Activated CD4-positive, alpha-beta T cell treated with anti-CD3 and anti-CD28 coated beads, Interleukin-2, amount 50 U/mL, for 4 hours (primary cell): ENCODE measurements around the gene C1QL4.
"Not testable (repeated sequence)": the region's sequence is repeated elsewhere in the genome, so short reads cannot be mapped to it uniquely, and the experiment has no call there.

Experiments used
- DNase-seq, 2 experiments: peaks; one replicate each; pipeline ENCODE4 v3.0.0-alpha.2; 2020

C1QL4 gene

GRCh38 chr12:49332891-49333371 lies 4.1 kb downstream of the C1QL4 start:
- no peak for DNase-seq

DNA sequence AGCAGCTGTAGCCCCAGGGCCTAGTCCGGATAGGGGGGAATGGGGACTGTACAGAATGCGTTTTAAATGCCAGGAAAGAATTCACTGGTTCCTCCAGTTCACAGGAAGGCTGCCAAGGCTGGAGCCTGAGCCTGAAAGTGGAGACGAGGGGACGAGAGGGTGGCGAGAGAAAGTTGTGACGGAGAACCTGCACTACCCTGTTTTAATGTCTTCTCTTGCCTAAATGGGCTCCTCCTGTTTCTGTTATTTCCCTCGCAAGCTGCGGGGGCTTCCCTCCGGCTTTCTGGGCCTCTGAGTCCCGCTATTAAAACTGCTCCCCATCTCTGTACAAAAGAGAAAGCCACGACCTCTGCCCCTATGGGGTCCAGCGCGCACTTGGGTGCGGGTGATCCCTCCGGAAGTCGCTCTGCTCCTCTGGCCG lies 4.5 kb downstream of the C1QL4 start:
- no peak for DNase-seq

GRCh38 chr12:49331380-49332222 lies 5.4 kb downstream of the C1QL4 start:
- no peak for DNase-seq

DNA sequence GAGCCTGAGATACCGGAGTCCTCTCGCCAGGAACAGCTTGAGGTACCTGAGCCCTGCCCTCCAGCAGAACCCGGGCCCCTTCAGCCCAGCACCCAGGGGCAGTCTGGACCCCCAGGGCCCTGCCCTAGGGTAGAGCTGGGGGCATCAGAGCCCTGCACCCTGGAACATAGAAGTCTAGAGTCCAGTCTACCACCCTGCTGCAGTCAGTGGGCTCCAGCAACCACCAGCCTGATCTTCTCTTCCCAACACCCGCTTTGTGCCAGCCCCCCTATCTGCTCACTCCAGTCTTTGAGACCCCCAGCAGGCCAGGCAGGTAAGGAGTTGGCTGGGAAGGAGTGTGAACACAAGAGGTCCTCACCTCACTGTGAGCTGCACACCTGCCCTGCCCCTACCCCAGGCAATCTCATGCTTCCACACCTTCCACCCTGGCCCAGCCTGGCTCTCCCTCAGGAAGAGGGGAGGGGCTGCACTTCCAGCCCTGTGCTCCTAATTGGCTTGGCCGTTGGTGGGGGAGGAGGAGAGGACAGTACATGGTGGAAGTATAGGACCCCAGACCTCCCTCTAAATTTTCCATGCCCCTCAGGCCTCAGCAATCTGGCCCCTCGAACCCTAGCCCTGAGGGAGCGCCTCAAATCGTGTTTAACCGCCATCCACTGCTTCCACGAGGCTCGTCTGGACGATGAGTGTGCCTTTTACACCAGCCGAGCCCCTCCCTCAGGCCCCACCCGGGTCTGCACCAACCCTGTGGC lies 6.2 kb downstream of the C1QL4 start:
- DNase-seq = no peak

DNA sequence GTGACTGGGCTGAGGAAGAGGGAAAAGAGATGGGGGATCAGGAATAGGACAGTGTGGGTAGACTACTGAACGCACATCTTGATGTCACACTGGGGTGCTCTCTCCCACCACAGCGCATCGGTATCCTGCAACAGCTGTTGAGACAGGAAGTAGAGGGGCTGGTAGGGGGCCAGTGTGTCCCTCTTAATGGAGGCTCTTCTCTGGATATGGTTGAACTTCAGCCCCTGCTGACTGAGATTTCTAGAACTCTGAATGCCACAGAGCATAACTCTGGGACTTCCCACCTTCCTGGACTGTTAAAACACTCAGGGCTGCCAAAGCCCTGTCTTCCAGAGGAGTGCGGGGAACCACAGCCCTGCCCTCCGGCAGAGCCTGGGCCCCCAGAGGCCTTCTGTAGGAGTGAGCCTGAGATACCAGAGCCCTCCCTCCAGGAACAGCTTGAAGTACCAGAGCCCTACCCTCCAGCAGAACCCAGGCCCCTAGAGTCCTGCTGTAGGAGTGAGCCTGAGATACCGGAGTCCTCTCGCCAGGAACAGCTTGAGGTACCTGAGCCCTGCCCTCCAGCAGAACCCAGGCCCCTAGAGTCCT lies 6.9 kb downstream of the C1QL4 start:
- DNase-seq = no peak

GRCh38 chr12:49328816-49329215 lies 8.2 kb downstream of the C1QL4 start:
- no peak for DNase-seq

DNA sequence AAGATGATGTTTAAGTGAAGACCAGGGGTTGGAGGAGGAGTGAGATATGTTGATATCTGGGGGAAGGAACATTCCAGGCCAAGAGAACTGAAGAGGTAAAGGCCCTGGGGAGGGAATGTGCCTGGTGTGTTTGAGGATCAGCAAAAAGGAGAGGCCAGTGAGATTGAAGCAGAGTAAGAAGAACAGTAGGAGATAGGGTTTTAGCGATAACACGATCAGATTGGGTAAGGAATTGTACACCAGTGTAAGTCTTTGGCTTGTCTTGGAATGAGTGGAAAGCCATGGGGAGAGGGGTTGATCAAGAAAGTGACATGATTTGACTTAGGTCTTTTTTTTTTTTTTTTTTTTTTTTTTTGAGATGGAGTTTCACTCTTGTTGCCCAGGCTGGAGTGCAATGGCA lies 9.1 kb downstream of the C1QL4 start:
- no peak for DNase-seq

- DNase-seq = no peak
Observed at GRCh38 chr12:49327368-49327767, 9.6 kb downstream of the C1QL4 start.

DNA sequence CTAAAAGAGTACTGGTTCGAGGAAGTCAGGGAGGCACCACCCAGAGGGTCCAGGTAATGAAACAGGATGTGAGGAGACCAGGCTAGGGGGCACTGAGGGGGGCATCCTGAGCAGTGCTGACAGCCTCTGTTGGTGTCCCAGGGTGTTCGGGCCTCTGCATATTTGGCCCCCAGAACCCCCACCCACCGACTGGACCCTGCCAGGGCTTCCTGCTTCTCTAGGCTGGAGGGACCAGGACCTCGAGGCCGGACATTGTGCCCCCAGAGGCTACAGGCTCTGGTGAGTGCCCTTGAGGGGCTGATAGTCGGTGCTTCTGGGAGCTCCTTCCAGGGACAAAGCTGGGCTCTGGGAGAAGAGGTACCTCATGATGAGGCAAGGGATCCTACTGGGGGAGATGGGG lies 11.4 kb downstream of the C1QL4 start:
- DNase-seq = no peak

DNA sequence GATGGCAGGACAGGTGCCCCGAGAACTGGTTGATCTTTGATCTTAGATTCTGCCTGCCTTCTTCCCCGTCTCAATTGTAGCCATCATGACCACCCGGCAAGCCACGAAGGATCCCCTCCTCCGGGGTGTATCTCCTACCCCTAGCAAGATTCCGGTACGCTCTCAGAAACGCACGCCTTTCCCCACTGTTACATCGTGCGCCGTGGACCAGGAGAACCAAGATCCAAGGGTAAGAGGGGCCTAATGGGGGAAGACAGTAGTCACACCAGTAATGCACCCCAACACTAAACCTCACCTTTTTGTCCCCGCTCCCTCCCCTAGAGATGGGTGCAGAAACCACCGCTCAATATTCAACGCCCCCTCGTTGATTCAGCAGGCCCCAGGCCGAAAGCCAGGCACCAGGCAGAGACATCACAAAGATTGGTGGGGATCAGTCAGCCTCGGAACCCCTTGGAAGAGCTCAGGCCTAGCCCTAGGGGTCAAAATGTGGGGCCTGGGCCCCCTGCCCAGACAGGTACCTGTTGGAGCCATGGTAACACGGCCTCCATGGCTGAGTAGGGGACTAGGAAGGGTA lies 13.4 kb downstream of the C1QL4 start:
- DNase-seq = no peak

DNA sequence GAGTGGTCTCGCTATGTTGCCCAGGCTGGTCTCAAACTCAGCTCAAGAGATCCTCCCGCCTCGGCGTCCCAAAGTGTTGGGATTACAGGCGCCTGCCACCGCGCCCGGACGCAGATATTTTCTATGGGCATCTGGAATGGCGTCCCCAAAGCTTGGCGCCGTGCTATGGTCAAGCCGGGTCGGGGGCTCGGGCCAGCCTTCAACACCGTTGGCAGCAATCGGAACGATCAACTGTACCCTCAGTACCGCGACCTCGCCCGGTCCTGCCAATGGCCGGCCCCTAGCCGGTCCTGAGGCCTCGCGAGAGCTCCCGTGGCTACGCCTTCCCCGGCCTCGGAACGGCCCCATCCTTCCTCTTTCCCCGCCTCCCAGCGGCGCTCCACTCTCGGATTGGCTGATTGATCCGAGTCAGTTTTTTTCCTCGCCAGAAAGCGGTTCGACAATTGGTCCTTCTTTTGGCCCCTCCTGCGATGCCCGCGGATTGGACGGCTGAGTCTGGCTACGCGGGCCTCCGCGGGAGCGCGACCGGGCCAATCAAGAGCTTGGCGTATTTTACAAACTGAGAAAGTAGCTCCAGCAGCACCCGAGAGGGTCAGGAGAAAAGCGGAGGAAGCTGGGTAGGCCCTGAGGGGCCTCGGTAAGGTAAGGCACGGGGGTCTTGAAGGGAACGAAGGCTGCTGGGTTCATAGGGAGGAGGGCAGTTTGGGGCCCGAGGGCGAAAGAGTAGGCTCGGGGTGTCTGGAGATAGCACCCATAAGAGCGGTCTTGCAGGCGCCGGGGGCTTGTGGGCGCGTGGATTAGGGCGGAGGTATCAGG lies 14.1 kb downstream of the C1QL4 start, which contains the start of gene TROAP:
Gene TROAP, plus strand, starts transcription at position 548 of the 816 bp plus-strand sequence. CDS start 354 bp downstream, outside the sequence.
- DNase-seq = peak; percentile 96

- no peak for DNase-seq
Observed at GRCh38 chr12:49322367-49322707, 14.7 kb downstream of the C1QL4 start.

DNA sequence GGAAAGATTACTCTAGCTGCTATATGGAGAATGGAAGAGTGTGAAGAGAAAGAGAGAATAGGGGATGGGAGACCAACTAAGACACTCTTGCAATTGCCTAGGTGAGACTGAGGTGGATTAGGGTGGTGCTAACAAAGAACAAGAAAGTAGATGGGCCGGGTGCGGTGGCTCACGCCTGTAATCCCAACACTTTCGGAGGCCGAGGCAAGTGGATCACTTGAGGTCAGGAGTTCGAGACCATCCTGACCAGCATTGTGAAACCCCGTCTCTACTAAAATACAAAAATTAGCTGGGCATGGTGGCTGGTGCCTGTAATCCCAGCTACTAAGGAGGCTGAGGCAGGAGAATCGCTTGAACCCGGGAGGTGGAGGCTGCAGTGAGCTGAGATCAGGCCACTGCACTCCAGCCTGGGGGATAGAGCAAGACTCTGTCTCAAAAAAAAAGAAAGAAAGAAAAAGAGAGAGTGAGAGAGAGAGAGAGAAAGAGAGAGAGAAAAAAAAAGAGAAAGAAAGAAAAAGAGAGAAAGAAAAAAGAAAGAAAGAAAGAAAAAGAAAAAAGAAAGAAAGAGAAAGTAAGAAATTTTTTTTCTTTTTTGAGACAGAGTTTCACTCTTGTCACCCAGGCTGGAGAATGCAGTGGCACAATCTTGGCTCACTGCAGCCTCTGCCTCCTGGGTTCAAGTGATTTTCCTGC lies 16.4 kb downstream of the C1QL4 start:
- not testable (repeated sequence) for DNase-seq

DNA sequence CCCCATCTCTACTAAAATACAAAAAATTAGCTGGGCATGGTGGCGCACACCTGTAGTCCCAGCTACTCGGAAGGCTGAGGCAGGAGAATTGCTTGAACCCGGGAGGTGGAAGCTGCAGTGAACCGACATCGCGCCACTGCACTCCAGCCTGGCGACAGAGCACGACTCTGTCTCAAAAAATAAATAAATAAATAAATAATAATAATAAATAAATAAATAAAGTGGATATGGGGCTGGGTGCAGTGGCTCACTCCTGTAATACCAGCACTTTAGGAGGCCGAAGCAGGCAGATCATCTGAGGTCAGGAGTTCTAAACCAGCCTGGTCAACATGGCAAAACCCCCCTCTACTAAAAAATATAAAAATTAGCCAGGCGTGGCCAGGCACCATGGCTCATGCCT lies 19.9 kb downstream of the C1QL4 start:
- DNase-seq = not testable (repeated sequence)

GRCh38 chr12:49314811-49315210 lies 22.2 kb downstream of the C1QL4 start:
- DNase-seq = no peak

DNA sequence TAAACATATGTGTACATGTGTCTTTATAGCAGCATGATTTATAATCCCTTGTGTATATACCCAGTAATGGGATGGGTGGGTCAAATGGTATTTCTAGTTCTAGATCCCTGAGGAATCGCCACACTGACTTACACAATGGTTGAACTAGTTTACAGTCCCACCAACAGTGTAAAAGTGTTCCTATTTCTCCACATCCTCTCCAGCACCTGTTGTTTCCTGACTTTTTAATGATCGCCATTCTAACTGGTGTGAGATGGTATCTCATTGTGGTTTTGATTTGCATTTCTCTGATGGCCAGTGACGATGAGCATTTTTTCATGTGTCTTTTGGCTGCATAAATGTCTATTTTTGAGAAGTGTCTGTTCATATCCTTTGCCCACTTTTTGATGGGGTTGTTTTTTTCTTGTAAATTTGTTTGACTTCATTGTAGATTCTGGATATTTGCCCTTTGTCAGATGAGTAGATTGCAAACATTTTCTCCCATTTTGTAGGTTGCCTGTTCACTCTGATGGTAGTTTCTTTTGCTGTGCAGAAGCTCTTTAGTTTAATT lies 26.5 kb downstream of the C1QL4 start:
- DNase-seq = not testable (repeated sequence)

DNA sequence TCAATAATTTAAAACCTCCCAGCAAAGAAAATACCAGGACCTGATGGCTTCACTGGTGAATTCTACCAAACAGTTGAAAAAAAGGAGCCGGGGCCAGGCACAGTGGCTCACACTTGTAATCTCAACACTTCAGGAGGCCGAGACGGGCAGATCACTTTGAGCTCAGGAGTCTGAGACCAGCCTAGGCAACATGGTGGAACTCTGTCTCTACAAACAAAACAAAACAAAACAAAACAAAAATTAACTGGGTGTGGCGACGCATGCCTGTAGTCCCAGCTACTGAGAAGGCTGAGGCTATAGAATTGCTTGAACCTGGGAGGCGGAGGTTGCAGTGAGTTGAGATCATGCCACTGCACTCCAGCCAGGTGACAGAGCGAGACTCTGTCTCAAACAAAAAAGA lies 27.6 kb downstream of the C1QL4 start:
- DNase-seq = no peak

- DNase-seq = no peak
Observed at GRCh38 chr12:49305762-49306510, 31.1 kb downstream of the C1QL4 start.

DNA sequence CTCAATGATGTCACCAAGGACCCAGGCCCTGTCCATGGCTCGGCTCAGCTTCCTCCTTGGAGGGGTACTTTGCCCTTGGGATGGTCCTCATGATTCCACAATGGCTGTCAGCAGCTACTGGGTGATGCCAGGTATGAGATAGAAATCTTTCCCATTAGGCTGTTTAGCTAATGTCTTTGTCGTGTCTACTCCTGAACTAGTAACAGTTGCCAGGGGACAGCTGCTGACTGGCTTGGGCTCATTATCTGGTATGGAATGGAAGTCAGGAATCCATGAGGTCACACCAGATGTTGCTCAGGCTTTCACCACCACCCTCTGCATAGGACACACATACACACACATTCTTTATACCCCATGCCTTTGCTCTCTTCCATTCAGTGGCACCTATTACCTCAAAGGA lies 32.8 kb downstream of the C1QL4 start:
- no peak for DNase-seq

DNA sequence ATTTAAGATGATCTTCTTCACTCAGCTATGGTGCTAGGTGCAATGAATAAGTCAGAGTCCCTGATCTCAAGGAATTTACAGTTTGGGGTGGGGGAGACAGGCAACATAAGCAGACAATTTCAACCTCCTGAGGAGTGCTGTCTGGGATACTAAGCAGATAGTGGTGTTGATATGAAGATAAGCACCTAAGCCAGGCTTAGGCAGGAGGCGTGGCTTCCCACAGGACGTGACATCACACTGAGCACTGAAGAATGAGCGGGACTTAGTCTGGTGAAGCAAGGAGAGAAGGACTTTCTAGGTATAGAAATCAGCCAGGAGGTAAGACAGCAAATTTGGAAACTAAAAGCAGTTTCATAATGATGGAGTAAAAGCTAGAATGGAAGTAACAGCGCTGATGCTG lies 35.2 kb downstream of the C1QL4 start:
- no peak for DNase-seq

GRCh38 chr12:49298160-49298559 lies 38.8 kb downstream of the C1QL4 start:
- DNase-seq = no peak
